Caco-2 (cell line): ENCODE results near the gene LCK. TPM values are rescaled to one million over a fixed set of nuclear protein-coding genes. Genes with fewer than 3 reads are reported as not detected.
A peak's percentile ranks its signal among the peaks of the same experiment; 100 is the strongest.

ENCODE experiments used
- BruUV-seq: library from RNA; stranded (reverse); fragments of 400-500 nt; replicated peaks from 2 replicates; lab custom pipeline; 2021; lab: Mats Ljungman, UMichigan
- CTCF ChIA-PET: fragments of 300-600 bp; sonication (Branson Sonifier 250); formaldehyde crosslinking; loops from one replicate; lab custom pipeline; 2022; ENCODE audit warnings: antibody characterized with exemption; lab: Charles Lee
- POLR2A ChIA-PET: fragments of 300-600 bp; sonication (Branson Sonifier 250); formaldehyde crosslinking; loops from one replicate; lab custom pipeline; 2022; ENCODE audit warnings: antibody characterized with exemption; lab: Charles Lee
- DNase-seq, 2 experiments: peaks; one replicate each; pipeline versions ENCODE4 v3.0.0 to v3.0.0-alpha.2; 2020 to 2022
- H3K27me3 ChIP-seq: replicated peaks from 2 replicates; pipeline ENCODE4 v1.6.0; 2011; ENCODE audit warnings: low read length; ENCODE audit not compliant: control insufficient read depth, insufficient read depth
- H3K36me3 ChIP-seq: 2 replicates; pipeline ENCODE4 v1.5.1; 2011; ENCODE audit warnings: low read length; ENCODE audit not compliant: control insufficient read depth, insufficient read depth
- H3K4me1 ChIP-seq: fragments of 250-450 bp; sonication (Bioruptor Pico); 2 replicates; pipeline ENCODE4 v1.5.1; 2020; ENCODE audit warnings: mild to moderate bottlenecking
- H3K4me3 ChIP-seq: 2 replicates; pipeline ENCODE4 v1.5.1; 2011; ENCODE audit warnings: low read depth, mild to moderate bottlenecking, control low read depth, low read length
- H3K9me3 ChIP-seq: fragments of 250-450 bp; sonication (Bioruptor Pico); 2 replicates; pipeline ENCODE4 v1.5.1; 2020; ENCODE audit warnings: mild to moderate bottlenecking, moderate library complexity
- H3K27ac Mint-ChIP-seq: one replicate; pipeline ENCODE4 v1.8.0; 2022; ENCODE audit warnings: mixed read lengths; ENCODE audit not compliant: unreplicated experiment
- H3K27me3 Mint-ChIP-seq: one replicate; pipeline ENCODE4 v1.8.0; 2022; ENCODE audit warnings: mixed read lengths; ENCODE audit not compliant: insufficient read depth, unreplicated experiment
- H3K36me3 Mint-ChIP-seq: one replicate; pipeline ENCODE4 v1.8.0; 2022; ENCODE audit warnings: mild to moderate bottlenecking, mixed read lengths; ENCODE audit not compliant: insufficient read depth, unreplicated experiment
- H3K4me1 Mint-ChIP-seq: one replicate; pipeline ENCODE4 v1.8.0; 2022; ENCODE audit warnings: low read depth, mixed read lengths; ENCODE audit not compliant: unreplicated experiment
- H3K4me3 Mint-ChIP-seq: one replicate; pipeline ENCODE4 v1.8.0; 2022; ENCODE audit warnings: mild to moderate bottlenecking, moderate library complexity, mixed read lengths; ENCODE audit not compliant: unreplicated experiment
- H3K9me3 Mint-ChIP-seq: one replicate; pipeline ENCODE4 v1.8.0; 2022; ENCODE audit warnings: mixed read lengths; ENCODE audit not compliant: unreplicated experiment
- intact Hi-C: fragments of 100-400 bp; cut with micrococcal nuclease; formaldehyde crosslinking; loops from one replicate; pipeline ENCODE4 v1.10.0; 2022; ENCODE audit not compliant: unreplicated experiment
- total RNA-seq: library from RNA; stranded (reverse); gene quantifications from 2 replicates; pipeline ENCODE4 v1.2.3, GENCODE V29; 2022
- TF ChIP-seq, protein P1 (sequence below), 2 experiments: fragments of 200-600 bp in 1 of 2; IDR thresholded peaks; 1 replicate in 1 of 2; 2 replicates in 1 of 2; pipeline versions ENCODE4 v1.5.1 to v1.8.0; 2011 to 2022; ENCODE audit warnings: antibody characterized with exemption in 1 of 2, control low read depth in 1 of 2, inconsistent platforms in 1 of 2, low read depth in 1 of 2, low read length in 1 of 2, mild to moderate bottlenecking in 1 of 2, moderate library complexity in 1 of 2; ENCODE audit not compliant: insufficient read depth in 1 of 2, severe bottlenecking in 1 of 2, unreplicated experiment in 1 of 2

LCK gene
- total RNA-seq, 1 experiment from 2014 or later: 0.39 TPM

DNA sequence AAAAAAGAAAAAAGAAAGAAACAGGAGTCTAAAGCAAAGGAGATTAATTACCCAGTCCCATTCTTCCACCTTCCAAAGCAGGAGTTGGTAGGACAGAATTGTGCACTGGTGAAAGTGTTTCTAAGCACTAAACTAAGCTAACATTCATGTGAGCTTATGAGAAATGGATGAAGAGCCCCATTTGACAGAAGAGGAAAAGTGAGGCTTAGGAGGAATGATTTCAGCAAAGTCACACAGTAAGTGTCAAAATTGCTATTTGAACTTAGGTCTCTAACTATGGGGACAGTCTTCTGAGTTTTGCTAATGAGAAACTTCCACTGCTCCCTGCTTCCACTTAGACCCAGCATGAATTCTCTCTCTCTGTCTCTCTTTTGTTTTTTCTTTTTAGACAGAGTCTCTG lies 18.7 kb downstream of the LCK start:
- H3K9me3 ChIP-seq: no peaks in the 10 kb centered on the region
- intact Hi-C loops: no loop called here

DNA sequence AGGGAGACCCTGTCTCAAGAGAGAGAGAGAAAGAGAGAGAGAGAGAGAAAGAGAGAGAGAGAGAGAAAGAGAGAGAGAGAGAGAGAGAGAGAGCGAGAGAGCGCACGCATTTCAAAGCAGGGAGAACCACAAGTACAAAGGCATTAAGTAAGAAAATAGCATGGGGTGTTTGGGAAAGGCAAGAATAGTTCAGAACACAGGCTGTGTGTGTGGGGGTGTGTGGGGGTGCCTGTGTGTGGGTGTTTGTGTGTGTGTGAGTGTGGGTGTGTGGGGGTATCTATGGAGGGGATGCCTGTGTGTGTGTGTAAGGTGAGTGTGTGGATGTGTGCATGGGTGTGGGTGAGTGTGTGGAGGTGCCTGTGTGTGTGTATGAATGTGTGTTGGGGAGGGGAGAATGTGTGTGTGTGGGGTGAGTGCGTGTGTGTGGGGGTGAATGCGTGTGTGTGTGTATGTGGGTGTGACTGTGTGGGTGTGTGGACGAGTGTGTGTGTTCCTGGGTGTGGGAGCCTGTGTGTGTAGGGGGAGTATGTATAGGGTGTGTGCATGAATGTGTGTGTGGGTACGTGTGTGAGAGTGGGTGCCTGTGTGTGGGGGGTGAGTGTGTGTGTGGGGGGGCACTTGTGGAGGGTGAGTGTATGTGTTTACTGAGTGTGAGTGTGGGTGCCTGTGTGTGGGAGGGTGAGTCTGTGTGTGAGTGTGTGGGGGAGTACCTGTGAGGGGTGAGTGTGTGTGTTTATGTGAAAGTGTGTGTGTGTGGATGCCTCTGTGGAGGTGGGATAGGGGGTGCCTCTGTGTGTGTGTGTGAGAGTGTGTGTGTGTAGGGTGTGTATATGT lies 21.7 kb downstream of the LCK start:
- Histone ChIP-seq H3K36me3 (no peaks in the 10 kb centered on the region), H3K4me1 (no peaks in the 10 kb centered on the region), H3K27me3 (no peaks in the 10 kb centered on the region), H3K9me3 (no peaks in the 10 kb centered on the region), H3K4me3 (no peak overlapping the region)
- CTCF ChIA-PET: no interaction called here
- TF ChIP-seq, protein P1, sequence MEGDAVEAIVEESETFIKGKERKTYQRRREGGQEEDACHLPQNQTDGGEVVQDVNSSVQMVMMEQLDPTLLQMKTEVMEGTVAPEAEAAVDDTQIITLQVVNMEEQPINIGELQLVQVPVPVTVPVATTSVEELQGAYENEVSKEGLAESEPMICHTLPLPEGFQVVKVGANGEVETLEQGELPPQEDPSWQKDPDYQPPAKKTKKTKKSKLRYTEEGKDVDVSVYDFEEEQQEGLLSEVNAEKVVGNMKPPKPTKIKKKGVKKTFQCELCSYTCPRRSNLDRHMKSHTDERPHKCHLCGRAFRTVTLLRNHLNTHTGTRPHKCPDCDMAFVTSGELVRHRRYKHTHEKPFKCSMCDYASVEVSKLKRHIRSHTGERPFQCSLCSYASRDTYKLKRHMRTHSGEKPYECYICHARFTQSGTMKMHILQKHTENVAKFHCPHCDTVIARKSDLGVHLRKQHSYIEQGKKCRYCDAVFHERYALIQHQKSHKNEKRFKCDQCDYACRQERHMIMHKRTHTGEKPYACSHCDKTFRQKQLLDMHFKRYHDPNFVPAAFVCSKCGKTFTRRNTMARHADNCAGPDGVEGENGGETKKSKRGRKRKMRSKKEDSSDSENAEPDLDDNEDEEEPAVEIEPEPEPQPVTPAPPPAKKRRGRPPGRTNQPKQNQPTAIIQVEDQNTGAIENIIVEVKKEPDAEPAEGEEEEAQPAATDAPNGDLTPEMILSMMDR (IDR thresholded peaks at IDR 0.05; ENCODE audit: insufficient read depth in 1 of 2, low read depth in 1 of 2, low read length in 1 of 2, severe bottlenecking in 1 of 2, unreplicated experiment in 1 of 2): no peak
- peak overlapping the region; percentile 48 for H3K27ac Mint-ChIP-seq
- POLR2A ChIA-PET: no interaction called here
- H3K9me3 Mint-ChIP-seq: no peaks in the 10 kb centered on the region
- no peaks in the 10 kb centered on the region for H3K4me1 Mint-ChIP-seq
- DNase-seq: no peak
- BruUV-seq: no TSS peak
- H3K4me3 Mint-ChIP-seq: no peak overlapping the region
- H3K36me3 Mint-ChIP-seq: no peaks in the 10 kb centered on the region
- intact Hi-C loops: no loop called here
- H3K27me3 Mint-ChIP-seq: no peaks in the 10 kb centered on the region

More for the DNA sequence above, 18.7 kb downstream of the LCK start:
- H3K27me3 ChIP-seq: no peaks in the 10 kb centered on the region
- POLR2A ChIA-PET: no interaction called here
- no peak overlapping the region for H3K27ac Mint-ChIP-seq
- no peak overlapping the region for H3K4me3 Mint-ChIP-seq
- CTCF ChIA-PET: no interaction called here
- H3K36me3 Mint-ChIP-seq: no peaks in the 10 kb centered on the region
- TF ChIP-seq, protein P1 (IDR thresholded peaks at IDR 0.05; ENCODE audit: insufficient read depth in 1 of 2, low read depth in 1 of 2, low read length in 1 of 2, severe bottlenecking in 1 of 2, unreplicated experiment in 1 of 2): no peak
- no peaks in the 10 kb centered on the region for H3K27me3 Mint-ChIP-seq
- DNase-seq: no peak
- no peak overlapping the region for H3K4me3 ChIP-seq
- H3K36me3 ChIP-seq: no peaks in the 10 kb centered on the region
- no peaks in the 10 kb centered on the region for H3K9me3 Mint-ChIP-seq
- peaks cover 4% of the 10 kb centered on the region; the same call in 1 of the 2 replicates for H3K4me1 ChIP-seq
- H3K4me1 Mint-ChIP-seq: peaks cover 7% of the 10 kb centered on the region
- no TSS peak for BruUV-seq

GRCh38 chr1:32273391-32274208 lies 22.5 kb downstream of the LCK start:
- no peak overlapping the region for H3K4me3 ChIP-seq
- H3K4me3 Mint-ChIP-seq: no peak overlapping the region
- no TSS peak for BruUV-seq

More at GRCh38 chr1:32273391-32274208, 22.5 kb downstream of the LCK start:
- intact Hi-C loops: no loop called here
- ChIA-PET CTCF (no interaction called here), POLR2A (no interaction called here)
- DNase-seq: no peak
- H3K27me3 ChIP-seq: no peaks in the 10 kb centered on the region
- no peaks in the 10 kb centered on the region for H3K36me3 ChIP-seq
- Mint-ChIP-seq H3K36me3 (no peaks in the 10 kb centered on the region), H3K27ac (peak overlapping the region; percentile 48), H3K27me3 (no peaks in the 10 kb centered on the region), H3K4me1 (no peaks in the 10 kb centered on the region), H3K9me3 (no peaks in the 10 kb centered on the region)
- H3K9me3 ChIP-seq: no peaks in the 10 kb centered on the region
- TF ChIP-seq, protein P1 (IDR thresholded peaks at IDR 0.05; ENCODE audit: insufficient read depth in 1 of 2, low read depth in 1 of 2, low read length in 1 of 2, severe bottlenecking in 1 of 2, unreplicated experiment in 1 of 2): no peak
- H3K4me1 ChIP-seq: no peaks in the 10 kb centered on the region
